HG02642 (cell line): ENCODE results near the gene ZNF580.

Experiments used
- ATAC-seq: cut with Tn5 transposase; IDR thresholded peaks from one replicate; pipeline ENCODE4 v1.9.1; 2021; ENCODE audit warnings: mild to moderate bottlenecking; ENCODE audit not compliant: unreplicated experiment, poor library complexity

ZNF580 gene

GRCh38 chr19:55622242-55622969 lies 18.4 kb upstream of the ZNF580 start:
- no peak for ATAC-seq

- no peak for ATAC-seq
Measured at GRCh38 chr19:55623130-55623529, 17.7 kb upstream of the ZNF580 start.

DNA sequence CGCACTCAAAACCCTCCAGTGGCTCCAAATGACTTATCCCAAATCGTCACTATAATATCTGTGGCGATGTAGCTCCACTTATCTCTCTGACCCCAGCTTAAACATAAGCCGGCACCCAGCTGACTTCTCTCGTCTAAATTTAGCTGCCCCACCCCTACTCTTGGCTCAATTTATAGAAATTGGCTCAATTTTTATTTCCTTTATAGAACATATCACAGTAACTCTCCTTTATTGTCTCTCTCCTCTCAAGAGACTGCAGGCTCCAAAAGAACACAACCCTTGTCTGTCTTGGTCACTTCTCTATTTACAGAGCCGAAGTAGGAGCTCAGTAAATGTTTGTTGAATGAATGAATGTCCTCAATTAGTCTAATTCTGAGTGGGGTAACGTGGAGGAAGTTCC lies 17.2 kb upstream of the ZNF580 start:
- no peak for ATAC-seq

GRCh38 chr19:55624109-55625003 lies 16.4 kb upstream of the ZNF580 start, which contains the start of gene ZNF784:
Gene ZNF784, minus strand, starts transcription at chr19:55624566. Its CDS starts 5 bp downstream, at chr19:55624561.
- ATAC-seq: peak; percentile 79

- ATAC-seq: no peak
Measured at GRCh38 chr19:55625004-55625326, 15.8 kb upstream of the ZNF580 start.

DNA sequence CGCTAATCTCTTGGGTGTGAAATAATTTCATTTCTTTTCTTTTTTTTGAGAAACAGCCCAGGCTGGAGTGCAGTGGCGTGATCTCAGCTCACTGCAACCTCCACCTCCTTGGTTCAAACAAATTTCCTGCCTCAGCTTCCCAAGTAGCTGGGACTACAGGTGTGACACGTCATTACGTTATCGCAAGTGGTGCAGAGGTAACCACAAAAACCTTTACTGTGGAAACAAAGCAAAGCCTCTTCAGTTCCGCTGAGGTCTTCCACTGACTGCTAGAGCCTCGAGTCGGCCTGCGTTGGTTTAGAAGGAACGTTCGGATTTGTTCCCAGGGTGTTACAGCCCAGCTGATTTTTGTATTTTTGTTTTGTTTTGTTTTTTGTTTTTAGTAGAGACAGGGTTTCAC lies 14.5 kb upstream of the ZNF580 start:
- no peak for ATAC-seq

DNA sequence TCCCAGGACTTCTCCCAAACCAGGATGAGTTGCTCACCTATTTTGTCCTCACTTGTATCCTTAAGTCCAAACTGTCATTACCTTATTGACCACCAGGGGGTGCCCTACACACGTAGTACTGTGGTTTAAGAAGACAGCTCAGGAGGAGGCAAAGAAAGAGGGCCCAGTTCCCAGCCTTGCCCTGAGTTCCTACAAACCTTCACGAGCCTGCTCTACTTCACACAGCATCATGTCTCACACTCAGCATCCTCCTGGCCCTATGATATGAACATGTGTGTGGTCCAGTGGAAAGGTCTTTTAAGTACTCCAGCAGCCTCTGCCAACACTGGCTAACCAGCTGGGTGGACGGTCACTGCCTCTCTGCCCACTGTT lies 8.4 kb upstream of the ZNF580 start:
- ATAC-seq: no peak

GRCh38 chr19:55633861-55634260 lies 6.9 kb upstream of the ZNF580 start:
- no peak for ATAC-seq

- ATAC-seq: no peak
Measured at GRCh38 chr19:55635334-55635717, 5.5 kb upstream of the ZNF580 start.

DNA sequence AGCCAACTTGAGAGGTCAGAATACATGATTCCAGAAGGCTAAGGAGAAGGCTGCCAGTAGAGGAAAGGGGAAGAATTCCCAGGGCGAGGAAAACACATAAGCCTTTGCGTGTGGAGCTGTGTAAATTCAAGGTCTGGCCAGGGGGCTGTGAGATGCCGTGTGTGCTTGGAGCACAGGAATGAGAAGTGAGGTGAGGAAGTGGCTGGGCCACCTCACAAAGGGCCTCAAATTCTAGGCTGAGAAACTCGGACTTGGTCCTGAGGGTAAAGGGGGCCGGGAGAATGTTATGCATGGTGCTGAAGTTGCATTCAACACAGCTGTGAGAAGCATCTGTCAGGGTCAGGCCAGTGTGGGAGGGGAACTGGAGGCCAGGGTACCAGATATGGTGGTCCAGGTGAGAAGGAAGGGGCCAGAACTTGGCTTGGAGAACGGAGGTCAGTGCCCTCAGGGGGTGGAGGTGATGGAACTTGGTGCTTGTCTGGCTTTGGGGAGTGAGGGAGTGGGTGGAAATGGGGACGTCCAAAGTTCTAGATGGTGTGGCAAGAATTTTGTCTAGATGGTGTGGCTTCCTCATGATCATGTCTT lies 4.9 kb upstream of the ZNF580 start:
- no peak for ATAC-seq

DNA sequence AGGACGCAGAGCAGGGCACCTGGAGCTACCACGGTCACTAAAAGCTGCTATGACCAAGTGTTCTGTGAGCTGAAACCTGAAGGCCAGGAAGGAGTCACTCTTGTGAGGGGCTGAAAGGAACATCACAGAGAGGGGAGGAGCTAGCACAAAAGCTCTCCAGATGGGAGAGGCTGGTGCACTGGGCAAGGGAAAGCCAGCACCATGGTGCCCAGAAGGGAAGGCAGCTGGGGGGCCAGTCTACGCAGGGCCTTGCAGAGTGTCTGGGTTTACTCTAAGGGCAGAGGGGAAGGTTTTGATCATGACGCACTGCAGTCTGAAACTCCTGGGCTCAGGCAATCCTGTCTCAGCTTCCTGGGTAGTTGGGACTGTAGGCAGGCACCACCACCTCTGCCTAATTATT lies 4.1 kb upstream of the ZNF580 start:
- ATAC-seq: no peak

DNA sequence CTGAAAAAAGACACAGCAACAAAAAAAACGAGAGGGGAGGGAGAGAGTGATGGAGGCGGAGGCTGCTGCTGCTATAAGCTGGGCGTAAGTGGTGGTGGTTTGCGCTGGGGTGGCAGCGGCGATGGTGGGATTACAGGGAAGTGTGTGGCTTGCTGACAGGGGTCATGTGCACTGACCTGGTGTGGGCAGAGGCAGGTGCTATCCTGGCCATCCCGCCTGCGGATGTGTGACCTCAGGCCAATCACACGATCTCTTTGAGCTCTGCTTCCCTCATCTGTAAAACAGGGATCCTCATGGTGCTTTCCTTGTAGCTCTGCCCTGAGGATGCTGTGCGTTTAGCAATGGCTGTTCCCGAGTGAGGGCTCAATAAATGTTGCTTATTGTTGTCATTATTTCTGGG lies 3.3 kb upstream of the ZNF580 start:
- no peak for ATAC-seq

DNA sequence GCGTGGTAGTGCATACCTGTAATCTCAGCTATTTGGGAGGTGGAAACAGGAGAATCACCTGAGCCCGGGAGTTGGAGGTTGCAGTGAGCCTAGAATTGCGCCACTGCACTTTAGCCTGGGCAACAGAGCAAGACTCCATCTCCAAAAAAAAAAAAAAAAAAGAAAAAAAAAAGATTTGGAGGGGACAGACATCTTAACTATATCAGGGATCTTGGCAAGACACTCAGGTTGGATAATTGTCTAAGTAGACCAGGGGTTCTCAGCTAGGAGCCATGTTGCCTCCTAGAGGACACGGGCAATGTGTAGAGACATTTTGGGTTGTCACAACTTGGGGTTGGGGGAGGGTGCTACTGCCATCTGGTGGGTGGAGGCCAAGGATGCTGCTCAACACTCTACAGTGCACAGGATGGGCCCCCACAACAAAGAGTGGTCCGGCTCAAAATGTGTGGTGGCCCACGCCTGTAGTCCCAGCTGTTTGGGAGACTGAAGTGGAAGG lies 1.9 kb upstream of the ZNF580 start:
- no peak for ATAC-seq

DNA sequence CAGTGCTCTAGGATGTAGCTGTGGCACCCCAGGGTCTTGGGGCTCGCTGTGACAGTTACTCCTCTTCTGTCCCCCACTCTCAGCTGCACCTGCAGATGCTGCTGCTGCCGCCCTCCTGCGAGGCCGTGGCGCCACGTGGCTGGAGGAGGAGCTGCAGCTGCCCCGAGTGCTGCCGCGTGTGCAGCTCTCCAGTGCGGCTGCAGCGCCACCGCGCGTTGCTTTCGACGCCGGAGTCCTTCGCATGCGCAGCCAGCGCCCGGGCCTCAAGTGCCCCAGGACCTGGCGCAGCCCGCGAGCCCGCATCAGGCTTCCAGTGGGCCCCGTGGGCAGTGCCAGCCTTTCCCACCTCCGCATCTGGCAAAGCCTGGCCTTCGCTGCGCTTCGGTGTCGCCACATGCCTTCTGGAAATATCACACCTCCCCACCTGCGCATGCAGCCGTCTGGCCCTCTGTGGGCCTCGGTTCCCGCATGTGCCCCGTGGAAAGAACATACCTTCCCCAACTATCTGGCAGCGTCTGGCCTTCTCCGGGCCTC lies 692 bp upstream of the ZNF580 start:
- no peak for ATAC-seq

GRCh38 chr19:55641426-55642152 lies 787 bp downstream of the ZNF580 start:
- ATAC-seq: no peak

- peak; percentile 5 for ATAC-seq
Measured at GRCh38 chr19:55642153-55643002, 1.6 kb downstream of the ZNF580 start.

GRCh38 chr19:55643003-55643886 lies 2.4 kb downstream of the ZNF580 start, which contains the start of gene ZNF581:
Gene ZNF581, plus strand, starts transcription at chr19:55643649. Its CDS starts 923 bp downstream, at chr19:55644572.
- ATAC-seq: peak; percentile 32

GRCh38 chr19:55643887-55644176 lies 3.0 kb downstream of the ZNF580 start:
- ATAC-seq: no peak
